ENCODE measurements around the gene SCAMP1.

SCAMP1 gene

DNA sequence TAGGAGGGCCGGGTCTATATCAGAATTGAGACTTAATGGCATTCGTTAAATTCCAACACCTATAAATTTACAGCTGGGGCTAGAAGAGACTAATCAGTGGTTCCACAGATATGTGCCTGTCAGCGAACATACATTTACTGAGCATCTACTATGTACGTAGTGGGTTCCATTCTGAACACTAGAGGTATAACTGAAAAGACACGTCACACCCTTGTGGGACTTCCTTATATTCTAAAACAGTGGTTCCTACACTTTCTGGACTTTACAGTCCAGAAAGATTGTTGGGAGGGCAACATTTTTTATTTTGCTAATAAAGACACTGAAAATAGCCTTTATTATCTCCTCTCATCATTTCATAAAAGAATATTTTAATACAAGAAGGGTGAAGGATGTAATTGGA lies 140.5 kb downstream of the SCAMP1 start:
- Histone ChIP-seq H3K4me1 (ENCODE audit: control insufficient read depth in 1 of 2, insufficient read depth in 1 of 2, low read depth in 1 of 2, low read length in 1 of 2) (peaks cover 47 to 48% of the 10 kb centered on the region in 2 experiments), H3K27ac (peak overlapping the region; percentile 70), H3K27me3 (no peaks in the 10 kb centered on the region), H3K36me3 (no peaks in the 10 kb centered on the region), H3K9me3 (no peaks in the 10 kb centered on the region), H3K4me3 (ENCODE audit: low read depth in 1 of 2, low read length in 1 of 2) (peak overlapping the region in 1 of 2 experiments; percentile 17)
- TF ChIP-seq CTCF (IDR thresholded peaks at IDR 0.05) = no peak

DNA sequence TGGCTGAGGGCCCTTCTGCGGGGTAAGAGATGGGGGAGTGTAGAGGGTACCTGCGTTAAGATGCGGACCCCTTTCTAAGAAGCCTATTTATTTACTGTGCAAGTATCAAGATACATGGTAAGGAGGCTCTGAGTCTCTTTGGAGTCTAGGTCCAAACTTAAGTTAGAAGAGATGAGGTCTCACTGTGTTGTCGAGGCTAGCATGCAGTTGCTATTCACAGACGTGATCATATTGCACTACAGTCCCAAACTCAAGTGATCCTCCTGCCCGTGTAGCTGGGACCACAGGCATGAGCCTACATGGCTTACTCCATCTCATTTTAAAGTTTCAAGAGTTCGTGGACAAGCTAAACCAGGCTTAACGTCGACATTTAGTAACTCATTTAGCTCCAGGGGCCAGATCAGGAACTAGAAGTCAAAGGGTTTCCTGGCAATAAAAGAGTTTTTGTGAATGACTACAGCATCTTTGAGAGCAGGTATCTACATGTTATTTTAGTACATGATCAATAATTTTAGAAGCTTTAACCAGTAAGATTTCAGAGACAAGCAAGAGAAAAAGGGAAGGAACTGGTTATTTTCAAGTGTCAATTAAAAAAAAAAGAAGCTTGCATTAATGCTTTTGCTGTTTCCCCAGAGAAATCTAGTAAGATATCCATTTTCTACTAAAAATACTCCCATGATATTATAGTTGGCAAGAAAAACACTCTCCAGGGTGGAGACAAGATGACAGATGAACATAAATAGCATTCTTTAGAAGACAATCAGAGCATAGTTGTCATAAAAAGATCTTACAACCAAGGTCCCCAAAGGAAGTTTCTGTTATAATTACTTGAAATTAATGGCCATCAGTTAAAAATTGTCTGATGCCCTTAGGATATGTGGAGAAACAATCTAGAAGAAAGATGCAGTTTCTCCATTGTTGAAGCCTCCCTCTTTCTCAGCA lies 141.3 kb downstream of the SCAMP1 start:
- TF ChIP-seq CTCF (IDR thresholded peaks at IDR 0.05) = no peak
- Histone ChIP-seq H3K4me1 (ENCODE audit: control insufficient read depth in 1 of 2, insufficient read depth in 1 of 2, low read depth in 1 of 2, low read length in 1 of 2) (peaks cover 39 to 41% of the 10 kb centered on the region in 2 experiments), H3K9me3 (no peaks in the 10 kb centered on the region), H3K4me3 (ENCODE audit: low read depth in 1 of 2, low read length in 1 of 2) (peak overlapping the region in 1 of 2 experiments; percentile 17), H3K27me3 (no peaks in the 10 kb centered on the region), H3K36me3 (no peaks in the 10 kb centered on the region), H3K27ac (peak overlapping the region; percentile 70)

- no peak overlapping the region for H3K27ac ChIP-seq
- no peaks in the 10 kb centered on the region for H3K36me3 ChIP-seq
- no peaks in the 10 kb centered on the region for H3K9me3 ChIP-seq
- H3K4me1 ChIP-seq (ENCODE audit: control insufficient read depth in 1 of 2, insufficient read depth in 1 of 2, low read depth in 1 of 2, low read length in 1 of 2) = peaks cover 25 to 30% of the 10 kb centered on the region in 2 experiments
- H3K27me3 ChIP-seq = no peaks in the 10 kb centered on the region
- TF ChIP-seq CTCF (IDR thresholded peaks at IDR 0.05) = no peak
- H3K4me3 ChIP-seq (ENCODE audit: low read depth in 1 of 2, low read length in 1 of 2) = no peak overlapping the region
Measured at GRCh38 chr5:78503958-78504653, 143.7 kb downstream of the SCAMP1 start.

- H3K27me3 ChIP-seq = no peaks in the 10 kb centered on the region
- H3K36me3 ChIP-seq = no peaks in the 10 kb centered on the region
- no peak overlapping the region for H3K27ac ChIP-seq
- H3K4me3 ChIP-seq (ENCODE audit: low read depth in 1 of 2, low read length in 1 of 2) = no peak overlapping the region
- no peaks in the 10 kb centered on the region for H3K9me3 ChIP-seq
- peaks cover 34 to 38% of the 10 kb centered on the region in 2 experiments for H3K4me1 ChIP-seq (ENCODE audit: control insufficient read depth in 1 of 2, insufficient read depth in 1 of 2, low read depth in 1 of 2, low read length in 1 of 2)
- TF ChIP-seq CTCF (IDR thresholded peaks at IDR 0.05) = no peak
Measured at GRCh38 chr5:78504704-78505677, 144.6 kb downstream of the SCAMP1 start.

DNA sequence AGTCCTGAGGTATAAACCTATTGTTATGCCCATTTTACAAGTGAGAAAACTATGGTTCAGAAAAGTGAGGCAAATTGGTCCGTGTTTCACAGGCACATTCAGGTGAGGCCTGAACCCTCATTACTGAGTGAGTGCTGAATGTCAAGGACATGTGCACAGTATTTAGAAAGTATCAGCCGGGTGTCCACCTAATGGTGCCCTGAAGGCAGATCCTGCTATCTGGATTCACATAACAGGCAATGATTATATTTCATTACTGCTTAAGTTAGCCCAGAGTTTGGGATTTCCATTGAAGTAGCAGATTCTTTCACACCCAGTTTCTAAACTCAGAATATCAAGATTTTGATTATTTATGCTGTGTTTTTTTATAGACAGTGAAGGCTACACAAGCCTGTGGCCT lies 145.4 kb downstream of the SCAMP1 start:
- Histone ChIP-seq H3K27ac (no peak overlapping the region), H3K4me3 (ENCODE audit: low read depth in 1 of 2, low read length in 1 of 2) (no peak overlapping the region), H3K36me3 (no peaks in the 10 kb centered on the region), H3K27me3 (no peaks in the 10 kb centered on the region), H3K9me3 (no peaks in the 10 kb centered on the region), H3K4me1 (ENCODE audit: control insufficient read depth in 1 of 2, insufficient read depth in 1 of 2, low read depth in 1 of 2, low read length in 1 of 2) (peaks cover 33 to 37% of the 10 kb centered on the region in 2 experiments)
- TF ChIP-seq CTCF (IDR thresholded peaks at IDR 0.05) = no peak

Data from neutrophil (primary cell).